G401.6 (cell line): ENCODE data around the gene MICAL2.
A peak's percentile ranks its signal among the peaks of the same experiment; 100 is the strongest.

Source experiments
- FAIRE-seq: peaks from 2 replicates; lab custom pipeline; 2012; peaks lifted over from hg19 to GRCh38; lab: Jason Lieb, UNC

The MICAL2 gene, protein sequence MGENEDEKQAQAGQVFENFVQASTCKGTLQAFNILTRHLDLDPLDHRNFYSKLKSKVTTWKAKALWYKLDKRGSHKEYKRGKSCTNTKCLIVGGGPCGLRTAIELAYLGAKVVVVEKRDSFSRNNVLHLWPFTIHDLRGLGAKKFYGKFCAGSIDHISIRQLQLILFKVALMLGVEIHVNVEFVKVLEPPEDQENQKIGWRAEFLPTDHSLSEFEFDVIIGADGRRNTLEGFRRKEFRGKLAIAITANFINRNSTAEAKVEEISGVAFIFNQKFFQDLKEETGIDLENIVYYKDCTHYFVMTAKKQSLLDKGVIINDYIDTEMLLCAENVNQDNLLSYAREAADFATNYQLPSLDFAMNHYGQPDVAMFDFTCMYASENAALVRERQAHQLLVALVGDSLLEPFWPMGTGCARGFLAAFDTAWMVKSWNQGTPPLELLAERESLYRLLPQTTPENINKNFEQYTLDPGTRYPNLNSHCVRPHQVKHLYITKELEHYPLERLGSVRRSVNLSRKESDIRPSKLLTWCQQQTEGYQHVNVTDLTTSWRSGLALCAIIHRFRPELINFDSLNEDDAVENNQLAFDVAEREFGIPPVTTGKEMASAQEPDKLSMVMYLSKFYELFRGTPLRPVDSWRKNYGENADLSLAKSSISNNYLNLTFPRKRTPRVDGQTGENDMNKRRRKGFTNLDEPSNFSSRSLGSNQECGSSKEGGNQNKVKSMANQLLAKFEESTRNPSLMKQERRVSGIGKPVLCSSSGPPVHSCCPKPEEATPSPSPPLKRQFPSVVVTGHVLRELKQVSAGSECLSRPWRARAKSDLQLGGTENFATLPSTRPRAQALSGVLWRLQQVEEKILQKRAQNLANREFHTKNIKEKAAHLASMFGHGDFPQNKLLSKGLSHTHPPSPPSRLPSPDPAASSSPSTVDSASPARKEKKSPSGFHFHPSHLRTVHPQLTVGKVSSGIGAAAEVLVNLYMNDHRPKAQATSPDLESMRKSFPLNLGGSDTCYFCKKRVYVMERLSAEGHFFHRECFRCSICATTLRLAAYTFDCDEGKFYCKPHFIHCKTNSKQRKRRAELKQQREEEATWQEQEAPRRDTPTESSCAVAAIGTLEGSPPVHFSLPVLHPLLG

GRCh38 chr11:12110201-12110713 is at the start of gene MICAL2:
TSS of gene MICAL2 (plus strand) at chr11:12110590. CDS start at chr11:12162156, 51,566 bp downstream.
- FAIRE-seq, result no peak

DNA sequence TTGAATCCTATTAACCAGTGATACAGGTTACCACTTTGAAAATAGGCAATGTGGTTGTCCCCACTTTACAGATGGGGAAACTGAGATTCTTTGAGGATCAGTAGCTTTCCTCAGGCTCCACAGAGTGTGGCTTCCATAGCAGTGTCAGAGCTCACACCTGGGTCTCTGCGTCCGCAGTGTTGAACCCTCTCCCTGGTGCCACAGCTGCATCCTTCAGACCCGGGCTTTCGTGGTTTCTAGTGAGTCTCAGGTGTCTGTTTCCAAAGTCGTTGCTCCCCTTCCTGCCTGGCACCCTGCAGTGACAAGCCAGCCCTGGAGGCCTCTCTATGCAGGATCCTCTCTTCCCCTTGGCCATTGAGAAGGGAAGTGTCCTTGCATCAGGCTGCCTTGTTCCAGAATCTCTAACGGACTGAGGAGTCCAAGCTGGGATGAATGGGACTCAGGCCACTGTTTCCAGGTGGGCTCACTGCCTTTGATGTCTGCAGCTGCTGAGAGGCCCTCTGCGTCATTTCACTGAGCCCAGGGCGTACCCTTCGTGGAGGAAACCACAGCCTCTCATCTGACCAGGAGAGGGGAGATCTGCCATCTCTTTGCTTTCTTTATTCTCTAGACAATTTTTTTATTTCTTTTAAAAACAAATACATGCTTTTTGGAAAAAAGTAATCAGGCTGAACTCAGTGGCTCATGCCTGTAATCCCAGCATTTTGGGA is 48.4 kb upstream of the MICAL2 start:
- no peak for FAIRE-seq

- FAIRE-seq, result no peak
Observed at GRCh38 chr11:12063251-12063650, 47.1 kb upstream of the MICAL2 start.

DNA sequence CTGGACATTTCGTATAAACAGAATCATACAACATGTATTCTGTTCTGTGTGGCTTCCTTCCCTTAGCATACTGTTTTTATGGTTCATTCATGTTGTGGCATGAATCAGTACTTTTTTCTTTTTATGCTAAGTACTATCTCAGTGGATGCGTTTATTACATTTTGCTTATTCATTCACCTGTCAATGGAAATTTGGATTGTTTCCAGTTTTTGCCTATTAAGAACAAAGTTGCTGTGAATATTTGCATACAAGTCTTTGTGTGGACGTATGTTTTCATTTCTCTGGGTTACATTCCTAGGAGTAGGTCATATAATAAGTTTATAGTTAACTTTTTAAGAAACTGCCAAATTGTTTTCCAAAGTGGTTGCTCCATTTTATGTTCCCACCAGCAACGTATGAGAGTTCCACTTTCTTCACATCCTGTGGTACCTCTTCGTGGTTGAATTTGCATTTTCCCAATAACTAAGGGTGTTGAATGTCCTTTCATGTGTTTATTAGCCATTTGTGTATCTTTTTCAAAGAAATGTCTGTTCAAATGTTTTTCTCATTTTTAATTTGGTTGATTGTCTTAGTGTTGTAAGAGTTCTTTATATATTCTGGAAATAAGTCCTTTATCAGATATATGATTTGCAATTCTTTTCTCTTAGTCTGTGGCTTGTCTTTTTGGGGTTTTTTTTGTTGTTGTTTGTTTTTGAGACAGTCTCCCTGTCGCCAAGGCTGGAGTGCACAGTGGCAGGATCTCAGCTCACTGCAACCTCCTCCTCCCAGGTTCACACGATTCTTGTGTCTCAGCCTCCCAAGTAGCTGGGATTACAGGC is 46.0 kb upstream of the MICAL2 start:
- no peak for FAIRE-seq

DNA sequence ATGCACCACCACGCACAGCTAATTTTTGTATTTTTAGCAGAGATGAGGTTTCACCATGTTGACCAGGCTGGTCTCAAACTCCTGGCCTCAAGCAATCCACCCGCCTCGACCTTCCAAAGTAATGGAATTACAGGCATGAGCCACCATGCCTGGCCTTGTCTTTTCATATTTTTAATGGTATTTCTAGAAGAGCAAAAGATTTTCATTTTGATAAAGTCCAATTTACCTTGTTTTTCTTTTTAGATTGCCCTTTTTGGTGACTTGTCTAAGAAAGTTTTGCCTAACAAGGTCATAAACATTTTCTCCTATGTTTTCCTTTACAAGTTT is 45.5 kb upstream of the MICAL2 start:
- FAIRE-seq, result no peak

- no peak for FAIRE-seq
Observed at GRCh38 chr11:12066056-12066798, 44.2 kb upstream of the MICAL2 start.

DNA sequence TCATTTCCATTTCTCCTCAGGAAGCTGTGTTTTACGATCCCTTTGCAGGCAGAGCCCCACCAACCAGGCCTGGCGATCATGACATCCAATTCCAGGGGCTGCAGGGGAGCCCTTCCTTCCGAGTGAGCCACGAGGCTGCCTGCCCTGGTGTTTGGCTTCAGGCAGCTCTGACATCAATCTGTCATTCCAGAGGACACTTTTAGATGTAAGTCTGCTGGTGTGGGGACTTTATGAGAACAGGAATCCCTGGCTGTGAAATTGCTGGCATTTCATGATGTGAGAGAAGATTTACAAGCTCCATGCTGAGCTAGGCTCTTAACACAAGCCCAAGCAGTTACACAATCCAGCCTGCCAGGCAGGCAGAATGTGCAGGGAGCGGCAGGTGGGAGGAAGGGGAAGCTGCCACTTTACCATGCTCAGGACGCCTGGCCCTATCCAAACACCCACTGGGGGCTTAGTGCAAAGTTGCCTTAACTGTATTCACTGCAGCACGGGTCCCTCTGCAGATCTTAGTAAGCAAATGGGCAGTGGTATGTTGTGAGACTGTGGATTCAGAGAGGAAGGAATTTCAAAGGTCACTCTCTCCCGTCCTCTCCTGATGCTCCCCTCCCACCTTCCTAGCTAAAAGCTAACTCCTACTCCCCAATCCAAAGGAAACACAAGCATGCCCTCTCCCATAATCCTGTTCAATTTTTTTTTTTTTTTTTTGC is 43.4 kb upstream of the MICAL2 start:
- FAIRE-seq, result peak; percentile 99

DNA sequence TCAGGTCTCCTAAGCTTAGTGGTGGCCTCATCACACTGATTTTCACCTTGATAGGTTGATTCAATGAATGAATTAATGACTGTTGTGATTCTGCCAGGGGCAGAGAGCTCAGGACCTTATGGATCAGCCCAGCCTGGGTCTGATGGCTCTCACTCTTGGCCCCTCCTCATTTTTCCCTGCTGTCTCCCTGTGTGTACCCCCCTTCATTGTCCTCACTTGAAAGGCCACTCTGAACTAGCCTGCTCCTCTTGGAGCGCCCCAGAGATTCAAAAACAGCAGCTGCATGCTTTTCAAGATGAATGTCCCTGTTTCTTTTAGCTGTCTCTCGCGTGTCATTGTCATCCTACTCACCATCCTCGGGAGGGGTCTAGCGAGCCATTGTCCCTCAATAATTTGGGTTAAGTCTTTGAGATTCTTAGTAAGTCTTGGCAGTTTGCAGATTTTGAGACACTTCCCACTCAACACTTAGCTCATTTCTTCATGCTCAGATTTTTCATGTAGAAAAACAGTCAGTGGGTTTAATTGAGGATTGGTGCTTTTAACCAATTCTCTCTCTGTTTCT is 42.5 kb upstream of the MICAL2 start:
- no peak for FAIRE-seq

- FAIRE-seq, result no peak
Observed at GRCh38 chr11:12069066-12069676, 41.2 kb upstream of the MICAL2 start.

DNA sequence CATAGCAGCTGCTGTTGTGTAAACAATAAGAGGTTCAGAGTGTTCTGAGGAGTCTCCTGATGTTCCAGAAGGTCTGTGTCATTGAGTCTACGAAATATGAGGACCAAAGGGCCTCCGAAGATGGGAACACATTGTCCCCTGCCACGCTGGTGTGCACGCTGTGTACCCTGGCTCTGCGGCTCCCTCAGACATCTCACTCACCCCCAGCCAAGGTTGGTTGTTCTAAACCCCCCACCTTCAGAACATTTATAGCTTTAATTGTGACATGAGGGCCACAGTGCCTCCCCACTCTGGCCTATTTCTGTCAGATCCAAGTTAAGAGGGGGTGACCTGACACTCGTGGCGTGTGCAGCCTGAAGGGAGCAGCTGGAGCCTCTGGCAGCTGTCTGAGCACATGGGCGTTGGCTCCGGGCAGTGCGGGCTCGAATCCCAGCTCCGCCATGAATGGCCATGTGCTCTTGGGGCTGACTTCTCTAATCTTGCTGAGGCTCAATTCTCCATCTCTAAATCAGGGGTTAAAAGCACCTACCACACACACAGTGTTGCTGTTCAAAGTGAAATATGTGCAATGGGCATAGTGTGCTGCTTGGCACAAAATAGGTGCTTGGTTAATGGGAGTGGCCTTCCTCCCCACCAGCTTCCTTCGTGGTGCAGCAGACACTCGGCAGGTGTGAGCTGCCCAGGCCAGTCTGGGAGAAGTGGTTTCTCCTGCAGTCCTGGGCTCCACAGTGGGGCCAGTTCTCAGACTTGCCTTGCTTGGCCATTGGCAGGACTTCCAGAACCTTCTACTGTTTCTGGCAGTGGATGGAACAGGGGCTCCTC is 39.7 kb upstream of the MICAL2 start:
- no peak for FAIRE-seq

DNA sequence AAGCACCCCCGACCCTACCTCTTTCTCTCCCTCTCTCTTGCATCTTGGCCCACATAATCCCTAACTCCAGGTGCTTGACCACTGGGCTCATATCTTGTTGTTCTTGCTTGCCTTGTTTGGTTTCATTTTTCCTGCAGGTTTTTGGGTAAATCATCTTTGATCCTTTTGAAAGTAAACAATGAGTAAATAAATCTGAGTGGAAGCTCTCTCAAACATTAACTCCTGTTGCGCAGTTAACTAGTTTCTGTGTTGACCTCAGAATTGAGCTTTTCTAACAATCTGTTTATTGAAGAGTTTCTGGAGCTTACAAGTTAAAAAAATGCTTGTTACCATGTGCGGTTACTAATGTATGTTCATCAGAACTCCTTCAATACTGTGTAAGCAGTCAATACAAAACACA is 38.8 kb upstream of the MICAL2 start:
- FAIRE-seq, result no peak

- no peak for FAIRE-seq
Observed at GRCh38 chr11:12073436-12073835, 37.0 kb upstream of the MICAL2 start.

GRCh38 chr11:12073886-12074285 is 36.5 kb upstream of the MICAL2 start:
- no peak for FAIRE-seq

DNA sequence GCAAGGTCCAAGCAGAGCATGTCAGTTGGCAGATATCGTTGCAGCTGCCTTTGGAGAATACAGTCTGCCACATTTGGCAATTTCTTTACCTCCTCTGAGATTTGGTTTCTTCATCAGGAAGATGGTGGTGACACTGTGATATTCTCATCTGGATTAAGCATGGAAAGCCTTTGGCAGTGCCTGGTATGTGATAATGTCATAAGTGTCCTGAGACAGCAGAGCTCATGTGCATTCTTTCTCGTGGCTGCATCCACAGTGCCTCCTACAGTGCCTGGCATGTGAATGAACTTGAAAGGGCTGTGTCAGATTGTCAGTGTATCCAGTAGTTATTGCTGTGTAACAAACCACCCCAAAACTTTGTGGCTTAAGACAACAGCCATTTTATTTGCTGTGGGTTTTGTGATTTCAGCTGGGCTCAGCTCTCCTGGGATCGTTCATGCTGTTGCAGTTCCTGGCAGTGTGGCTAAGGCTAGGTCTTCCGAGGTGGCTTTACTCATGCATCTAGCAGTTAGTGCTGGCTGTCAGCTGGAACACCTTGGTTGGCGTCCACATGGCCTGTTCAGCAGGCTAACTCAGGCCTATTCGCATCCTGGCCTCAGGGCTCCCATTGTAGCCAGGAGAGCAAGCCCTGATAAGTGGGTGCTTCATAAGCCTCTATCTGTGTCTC is 35.7 kb upstream of the MICAL2 start:
- FAIRE-seq, result no peak

DNA sequence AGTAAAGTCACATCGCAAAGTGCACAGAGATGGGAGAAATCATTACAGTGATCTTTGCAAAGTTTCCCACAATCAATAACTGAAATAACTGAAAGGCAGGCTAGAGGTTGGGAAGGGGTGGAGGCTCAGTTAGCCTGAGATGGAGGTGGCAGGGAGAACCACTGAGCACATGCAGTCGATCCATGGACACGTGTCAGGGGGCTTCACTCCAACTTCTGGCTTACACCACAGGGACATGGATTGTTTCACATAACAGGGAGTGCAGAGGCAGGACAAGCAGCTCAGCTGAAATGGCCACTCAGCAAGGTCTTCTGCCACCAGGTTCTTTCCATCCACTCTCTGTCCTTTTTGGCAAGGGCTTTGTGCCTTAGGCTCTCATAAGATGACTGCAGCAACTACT is 35.1 kb upstream of the MICAL2 start:
- no peak for FAIRE-seq

DNA sequence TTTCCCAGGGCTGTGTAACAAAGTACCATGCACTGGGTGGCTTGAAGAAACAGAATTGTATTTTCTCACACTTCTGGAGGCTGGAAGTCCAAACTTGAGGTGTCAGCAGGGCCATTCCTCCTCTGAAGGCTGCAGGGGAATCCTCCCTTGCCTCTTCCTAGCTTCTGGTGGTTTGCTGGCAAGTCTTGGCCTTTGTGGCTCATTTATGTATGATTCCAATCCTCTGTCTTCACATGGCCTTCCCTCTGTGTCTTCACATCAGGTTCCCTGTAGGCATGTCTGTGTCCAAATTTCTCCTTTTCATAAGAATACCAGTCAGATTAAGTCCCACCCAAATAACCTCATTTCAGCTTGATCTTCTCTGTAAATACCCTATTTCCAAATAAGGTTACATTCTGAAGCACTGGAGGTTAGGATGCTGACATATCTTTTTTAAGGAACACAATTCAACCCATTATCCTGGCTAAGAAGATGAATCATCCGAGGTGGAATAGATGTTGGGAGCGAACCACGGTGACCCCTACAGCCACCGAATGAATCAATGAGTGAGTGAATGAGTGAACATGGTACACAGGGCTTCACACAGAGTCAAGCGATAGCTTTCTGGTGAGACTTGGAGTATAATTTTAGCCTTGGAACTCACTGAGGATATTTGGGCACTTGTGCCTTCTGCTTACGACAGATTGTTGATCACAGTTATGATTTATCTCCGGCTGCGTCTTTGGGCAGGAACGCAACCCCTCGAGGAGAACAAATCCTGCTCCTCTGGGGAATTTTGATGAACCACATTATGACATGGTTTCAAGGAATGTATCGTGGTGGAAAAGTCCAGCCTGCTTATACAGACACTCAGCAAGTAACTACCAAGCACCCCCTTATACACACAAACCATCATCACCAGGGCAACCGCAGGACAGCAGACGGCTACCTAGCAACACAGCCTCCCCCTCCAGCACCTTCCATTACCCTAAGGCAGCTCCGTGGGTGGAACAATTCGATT is 34.3 kb upstream of the MICAL2 start:
- FAIRE-seq, result peak; percentile 84
